Upper lobe of left lung (tissue), 4 donors: ENCODE results near the gene RAC3.

Source experiments
- CTCF ChIP-seq, 6 experiments: fragments of 450-650 bp in 4 of 6; fragments of 200-600 bp in 2 of 6; sonication (generic) in 2 of 6; IDR thresholded peaks; one replicate each; pipeline ENCODE4 v1.5.1; 2016 to 2019; ENCODE audit warnings: antibody characterized with exemption in 6 of 6
- POLR2A ChIP-seq, 4 donors: fragments of 450-650 bp; IDR thresholded peaks; one replicate each; pipeline ENCODE4 v1.5.1; 2016 to 2017; ENCODE audit warnings: antibody characterized with exemption in 4 of 4, mild to moderate bottlenecking in 2 of 4

DNA sequence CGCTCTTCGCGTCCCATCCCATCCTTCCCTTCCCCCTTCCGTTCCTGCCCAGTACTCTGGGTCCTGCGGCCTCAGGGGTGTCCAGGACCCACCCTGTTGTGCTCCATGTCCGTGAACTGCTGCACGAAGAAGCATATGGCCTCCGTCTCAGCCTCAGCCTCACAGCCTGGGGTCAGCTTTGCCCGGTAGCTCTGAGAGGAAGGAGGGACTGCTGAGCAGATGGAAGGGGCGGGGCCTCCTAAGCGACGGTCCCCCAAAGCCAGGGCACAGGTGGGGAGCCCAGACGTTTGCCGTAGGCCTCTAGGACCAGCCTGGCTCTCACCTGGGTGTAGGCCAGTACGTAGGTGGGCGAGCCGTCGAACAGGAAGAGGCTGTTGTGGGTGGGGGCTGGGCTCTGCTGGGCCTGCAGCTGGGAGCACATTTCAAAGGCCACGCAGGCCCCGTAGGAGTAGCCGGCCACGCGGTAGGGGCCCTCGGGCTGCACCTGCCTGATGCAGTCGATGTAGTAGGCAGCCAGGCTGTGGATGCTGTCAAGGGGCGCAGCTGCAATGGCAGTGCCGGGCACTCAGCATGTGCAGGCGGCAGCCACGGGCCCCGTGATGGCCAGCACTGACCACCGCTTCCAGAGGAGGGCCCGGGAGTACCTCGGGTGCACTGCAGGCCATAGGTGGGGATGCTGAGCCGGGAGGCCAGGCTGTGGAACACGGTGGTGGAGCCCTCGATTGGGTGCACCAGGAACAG lies 48.7 kb downstream of the RAC3 start:
- TF ChIP-seq CTCF (IDR thresholded peaks at IDR 0.05), result no peak
- TF ChIP-seq POLR2A (IDR thresholded peaks at IDR 0.05), result no peak
